Measurements from ENCODE around the gene MAGI3.

Gene MAGI3

DNA sequence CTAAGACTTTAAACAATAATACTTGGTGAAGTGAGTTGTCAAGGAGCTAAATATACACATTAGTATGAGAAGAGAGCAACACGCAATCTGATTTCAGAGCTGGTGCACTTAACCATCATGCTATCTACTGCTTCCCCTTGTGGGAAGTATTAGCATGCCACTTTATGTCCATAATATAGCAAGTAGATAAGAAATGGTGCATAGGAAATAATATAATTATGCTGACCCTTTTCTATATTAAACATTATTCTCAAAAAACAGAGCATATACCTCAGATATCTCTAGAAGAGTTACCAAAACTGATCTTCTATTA, 63.4 kb downstream of the MAGI3 start:
- no peak for TF ChIP-seq TAF1 (IDR thresholded peaks at IDR 0.05; ENCODE audit: borderline replicate concordance, insufficient read depth, low read length)
- TF ChIP-seq SIN3A (IDR thresholded peaks at IDR 0.05; ENCODE audit: borderline replicate concordance, insufficient read depth, low read length) = no peak
- no peak for TF ChIP-seq REST (IDR thresholded peaks at IDR 0.05; ENCODE audit: insufficient read depth in 1 of 2, low read depth in 2 of 2, low read length in 2 of 2)
- no peak for TF ChIP-seq POLR2AphosphoS5 (IDR thresholded peaks at IDR 0.05; ENCODE audit: low read depth, low read length)
- TF ChIP-seq FOXP2 (optimal IDR thresholded peaks at IDR 0.05; ENCODE audit: borderline replicate concordance, extremely low read depth, extremely low read length, insufficient read depth) = no peak

DNA sequence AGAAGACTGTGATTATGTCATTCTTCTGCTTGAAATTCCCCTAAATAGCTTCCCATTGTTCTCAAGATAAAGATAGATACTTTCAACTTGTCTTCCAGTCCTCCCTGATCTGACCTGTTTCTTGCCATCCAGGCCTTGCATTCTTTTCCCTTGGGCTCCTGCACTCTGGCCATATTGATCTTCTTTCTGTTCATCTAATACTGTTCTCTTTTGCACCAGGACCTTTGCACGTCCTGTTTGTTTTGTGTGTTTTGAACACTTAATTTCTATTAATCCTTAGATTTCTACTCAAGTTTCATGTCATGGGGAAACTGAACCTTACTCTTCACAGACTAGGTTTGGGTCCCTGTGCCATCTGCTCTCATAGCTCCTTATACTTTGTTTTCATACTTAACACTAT, 65.1 kb downstream of the MAGI3 start:
- TF ChIP-seq FOXP2 (optimal IDR thresholded peaks at IDR 0.05; ENCODE audit: borderline replicate concordance, extremely low read depth, extremely low read length, insufficient read depth) = no peak
- TF ChIP-seq SIN3A (IDR thresholded peaks at IDR 0.05; ENCODE audit: borderline replicate concordance, insufficient read depth, low read length) = no peak
- no peak for TF ChIP-seq POLR2AphosphoS5 (IDR thresholded peaks at IDR 0.05; ENCODE audit: low read depth, low read length)
- TF ChIP-seq REST (IDR thresholded peaks at IDR 0.05; ENCODE audit: insufficient read depth in 1 of 2, low read depth in 2 of 2, low read length in 2 of 2) = no peak
- TF ChIP-seq TAF1 (IDR thresholded peaks at IDR 0.05; ENCODE audit: borderline replicate concordance, insufficient read depth, low read length) = no peak

DNA sequence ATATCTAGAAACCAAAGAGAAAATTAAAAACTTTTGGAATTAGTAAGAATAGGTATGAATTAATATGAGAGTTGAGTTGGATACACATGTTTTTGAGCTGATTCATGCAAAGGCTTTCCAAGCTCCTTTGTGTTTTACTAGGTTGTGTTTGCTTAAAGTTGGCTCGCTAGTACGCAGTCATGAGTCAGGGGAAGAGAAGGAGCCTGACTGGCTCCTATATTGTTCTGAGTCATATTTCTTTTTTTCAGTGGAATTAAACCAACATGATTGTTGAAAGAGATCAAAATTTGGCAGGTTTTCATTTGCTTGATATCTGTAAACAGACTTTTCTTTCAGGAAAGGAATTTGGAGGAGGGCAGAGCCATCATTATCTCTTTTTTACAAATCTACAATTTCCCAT, 66.7 kb downstream of the MAGI3 start:
- TF ChIP-seq POLR2AphosphoS5 (IDR thresholded peaks at IDR 0.05; ENCODE audit: low read depth, low read length) = no peak
- no peak for TF ChIP-seq FOXP2 (optimal IDR thresholded peaks at IDR 0.05; ENCODE audit: borderline replicate concordance, extremely low read depth, extremely low read length, insufficient read depth)
- TF ChIP-seq REST (IDR thresholded peaks at IDR 0.05; ENCODE audit: insufficient read depth in 1 of 2, low read depth in 2 of 2, low read length in 2 of 2) = no peak
- no peak for TF ChIP-seq TAF1 (IDR thresholded peaks at IDR 0.05; ENCODE audit: borderline replicate concordance, insufficient read depth, low read length)
- TF ChIP-seq SIN3A (IDR thresholded peaks at IDR 0.05; ENCODE audit: borderline replicate concordance, insufficient read depth, low read length) = no peak

DNA sequence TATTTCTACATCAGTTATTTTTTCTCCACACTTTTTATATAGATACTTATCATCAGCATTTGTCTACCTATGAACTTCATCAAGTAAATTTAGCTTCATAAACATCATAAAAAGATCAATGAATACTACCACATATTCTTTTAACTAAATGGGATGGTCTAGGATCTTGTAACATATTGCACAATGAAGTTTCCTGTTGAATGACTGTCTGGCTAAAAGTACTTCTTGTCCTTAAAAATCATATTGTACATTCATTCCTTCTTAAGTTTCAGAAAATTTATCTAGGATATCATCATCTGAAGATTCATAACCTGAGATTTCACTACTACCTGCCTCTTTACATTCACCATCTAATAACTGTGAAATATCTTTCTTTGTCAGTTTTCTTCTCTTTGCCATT, 69.0 kb downstream of the MAGI3 start:
- TF ChIP-seq FOXP2 (optimal IDR thresholded peaks at IDR 0.05; ENCODE audit: borderline replicate concordance, extremely low read depth, extremely low read length, insufficient read depth) (no peak), REST (IDR thresholded peaks at IDR 0.05; ENCODE audit: insufficient read depth in 1 of 2, low read depth in 2 of 2, low read length in 2 of 2) (no peak), SIN3A (IDR thresholded peaks at IDR 0.05; ENCODE audit: borderline replicate concordance, insufficient read depth, low read length) (no peak), POLR2AphosphoS5 (IDR thresholded peaks at IDR 0.05; ENCODE audit: low read depth, low read length) (no peak), TAF1 (IDR thresholded peaks at IDR 0.05; ENCODE audit: borderline replicate concordance, insufficient read depth, low read length) (no peak)

- no peak for TF ChIP-seq POLR2AphosphoS5 (IDR thresholded peaks at IDR 0.05; ENCODE audit: low read depth, low read length)
Observed at GRCh38 chr1:113467991-113468390, 77.7 kb downstream of the MAGI3 start.

Measured in PFSK-1 (cell line).